ENCODE data around the gene NRM. TPM values are rescaled to one million over a fixed set of nuclear protein-coding genes. Genes with fewer than 3 reads are reported as not detected.
A peak's percentile ranks its signal among the peaks of the same experiment; 100 is the strongest.

The NRM gene
- polyA plus RNA-seq, 1 donor from 2014 or later = 7.1 TPM

DNA sequence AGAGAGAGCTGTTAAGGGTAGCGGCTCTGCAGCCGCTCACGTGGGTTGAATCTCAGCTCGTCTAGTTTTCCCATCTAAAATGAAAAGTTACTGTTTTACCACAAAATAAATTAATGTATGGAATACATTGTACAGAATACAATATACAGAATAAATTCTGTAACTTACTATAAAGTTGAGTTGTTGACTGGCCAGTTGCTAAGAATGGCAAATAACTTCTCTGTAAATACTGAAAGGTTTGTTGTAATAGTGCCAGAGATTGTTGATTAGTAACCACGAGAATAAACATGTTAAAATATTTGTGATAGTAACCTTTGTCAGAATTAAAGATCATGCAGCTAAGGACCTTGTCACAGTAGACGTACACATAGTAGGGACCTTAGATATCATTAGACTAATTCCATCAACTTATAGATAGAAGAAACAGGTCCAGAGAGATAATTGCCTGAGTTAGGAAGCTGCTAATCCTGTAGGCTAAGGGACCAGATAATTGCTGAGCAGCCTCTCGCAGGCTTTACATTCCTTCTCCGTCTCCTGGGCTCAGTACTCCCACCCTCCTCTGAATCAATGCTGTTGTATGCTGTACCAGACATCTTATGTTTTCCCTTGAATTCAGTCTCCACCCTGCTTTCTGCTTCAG is 544 bp upstream of the NRM start:
- Histone ChIP-seq H3K27me3 (ENCODE audit: insufficient read depth, low read depth, low read length) (no peaks in the 10 kb centered on the region), H3K9ac (ENCODE audit: low read length) (peak overlapping the region; percentile 87), H3F3A (ENCODE audit: insufficient read depth, low read length, poor library complexity, severe bottlenecking) (no peaks in the 10 kb centered on the region), H3K79me2 (replicated peaks; ENCODE audit: insufficient read depth, low read length) (peaks cover 35% of the 10 kb centered on the region), H4K20me1 (ENCODE audit: insufficient read depth) (no peaks in the 10 kb centered on the region), H3K4me2 (ENCODE audit: low read length) (peak overlapping the region; percentile 70), H3K9me2 (ENCODE audit: insufficient read depth, low read length) (no peaks in the 10 kb centered on the region), H3K36me3 (ENCODE audit: insufficient read depth, low read length) (no peaks in the 10 kb centered on the region), H3K27ac (ENCODE audit: low read length) (peak overlapping the region; percentile 92), H3K9me3 (ENCODE audit: low read length) (no peaks in the 10 kb centered on the region), H3K4me3 (ENCODE audit: low read length) (peak overlapping the region; percentile 77), H2AFZ (ENCODE audit: low read depth, low read length) (peak overlapping the region; percentile 75)
- TF ChIP-seq POLR2AphosphoS5 (IDR thresholded peaks at IDR 0.05) = no peak
- TF ChIP-seq RAD21 (conservative IDR thresholded peaks at IDR 0.05) = no peak
- no peak for TF ChIP-seq TAF1 (IDR thresholded peaks at IDR 0.05; ENCODE audit: low read depth)
- TF ChIP-seq EP300 (conservative IDR thresholded peaks at IDR 0.05; ENCODE audit: poor library complexity, severe bottlenecking) = no peak
- TF ChIP-seq EZH2 (IDR thresholded peaks at IDR 0.05; ENCODE audit: borderline replicate concordance, insufficient read depth, low read length, poor library complexity, severe bottlenecking) = no peak
- TF ChIP-seq, protein P1, sequence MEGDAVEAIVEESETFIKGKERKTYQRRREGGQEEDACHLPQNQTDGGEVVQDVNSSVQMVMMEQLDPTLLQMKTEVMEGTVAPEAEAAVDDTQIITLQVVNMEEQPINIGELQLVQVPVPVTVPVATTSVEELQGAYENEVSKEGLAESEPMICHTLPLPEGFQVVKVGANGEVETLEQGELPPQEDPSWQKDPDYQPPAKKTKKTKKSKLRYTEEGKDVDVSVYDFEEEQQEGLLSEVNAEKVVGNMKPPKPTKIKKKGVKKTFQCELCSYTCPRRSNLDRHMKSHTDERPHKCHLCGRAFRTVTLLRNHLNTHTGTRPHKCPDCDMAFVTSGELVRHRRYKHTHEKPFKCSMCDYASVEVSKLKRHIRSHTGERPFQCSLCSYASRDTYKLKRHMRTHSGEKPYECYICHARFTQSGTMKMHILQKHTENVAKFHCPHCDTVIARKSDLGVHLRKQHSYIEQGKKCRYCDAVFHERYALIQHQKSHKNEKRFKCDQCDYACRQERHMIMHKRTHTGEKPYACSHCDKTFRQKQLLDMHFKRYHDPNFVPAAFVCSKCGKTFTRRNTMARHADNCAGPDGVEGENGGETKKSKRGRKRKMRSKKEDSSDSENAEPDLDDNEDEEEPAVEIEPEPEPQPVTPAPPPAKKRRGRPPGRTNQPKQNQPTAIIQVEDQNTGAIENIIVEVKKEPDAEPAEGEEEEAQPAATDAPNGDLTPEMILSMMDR (IDR thresholded peaks at IDR 0.05; ENCODE audit: poor library complexity, severe bottlenecking) = no peak
- no peak for TF ChIP-seq MXI1 (conservative IDR thresholded peaks at IDR 0.05; ENCODE audit: poor library complexity, severe bottlenecking)
- TF ChIP-seq SMC3 (conservative IDR thresholded peaks at IDR 0.05; ENCODE audit: poor library complexity) = no peak
- TF ChIP-seq, protein P2, sequence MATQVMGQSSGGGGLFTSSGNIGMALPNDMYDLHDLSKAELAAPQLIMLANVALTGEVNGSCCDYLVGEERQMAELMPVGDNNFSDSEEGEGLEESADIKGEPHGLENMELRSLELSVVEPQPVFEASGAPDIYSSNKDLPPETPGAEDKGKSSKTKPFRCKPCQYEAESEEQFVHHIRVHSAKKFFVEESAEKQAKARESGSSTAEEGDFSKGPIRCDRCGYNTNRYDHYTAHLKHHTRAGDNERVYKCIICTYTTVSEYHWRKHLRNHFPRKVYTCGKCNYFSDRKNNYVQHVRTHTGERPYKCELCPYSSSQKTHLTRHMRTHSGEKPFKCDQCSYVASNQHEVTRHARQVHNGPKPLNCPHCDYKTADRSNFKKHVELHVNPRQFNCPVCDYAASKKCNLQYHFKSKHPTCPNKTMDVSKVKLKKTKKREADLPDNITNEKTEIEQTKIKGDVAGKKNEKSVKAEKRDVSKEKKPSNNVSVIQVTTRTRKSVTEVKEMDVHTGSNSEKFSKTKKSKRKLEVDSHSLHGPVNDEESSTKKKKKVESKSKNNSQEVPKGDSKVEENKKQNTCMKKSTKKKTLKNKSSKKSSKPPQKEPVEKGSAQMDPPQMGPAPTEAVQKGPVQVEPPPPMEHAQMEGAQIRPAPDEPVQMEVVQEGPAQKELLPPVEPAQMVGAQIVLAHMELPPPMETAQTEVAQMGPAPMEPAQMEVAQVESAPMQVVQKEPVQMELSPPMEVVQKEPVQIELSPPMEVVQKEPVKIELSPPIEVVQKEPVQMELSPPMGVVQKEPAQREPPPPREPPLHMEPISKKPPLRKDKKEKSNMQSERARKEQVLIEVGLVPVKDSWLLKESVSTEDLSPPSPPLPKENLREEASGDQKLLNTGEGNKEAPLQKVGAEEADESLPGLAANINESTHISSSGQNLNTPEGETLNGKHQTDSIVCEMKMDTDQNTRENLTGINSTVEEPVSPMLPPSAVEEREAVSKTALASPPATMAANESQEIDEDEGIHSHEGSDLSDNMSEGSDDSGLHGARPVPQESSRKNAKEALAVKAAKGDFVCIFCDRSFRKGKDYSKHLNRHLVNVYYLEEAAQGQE (IDR thresholded peaks at IDR 0.05; ENCODE audit: borderline replicate concordance) = no peak

DNA sequence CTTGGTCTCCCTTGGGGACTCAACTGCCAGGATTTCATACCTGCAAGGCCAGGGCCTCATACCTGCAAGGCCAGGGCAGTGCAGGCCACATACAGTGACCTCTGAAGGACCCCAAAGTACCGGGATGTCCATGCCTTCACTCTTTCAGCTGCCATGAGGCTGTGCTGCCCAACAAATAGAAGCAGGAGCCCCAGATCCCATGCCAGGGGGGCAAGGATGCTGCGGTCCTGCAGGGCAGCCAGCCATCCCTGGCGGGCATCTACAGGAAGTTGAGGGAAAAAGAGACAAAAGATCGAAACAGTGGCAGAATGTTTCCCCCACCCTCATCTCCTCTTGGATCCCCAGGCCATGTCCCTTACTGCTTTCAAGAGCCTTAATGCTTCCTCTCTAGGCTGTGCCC is 799 bp downstream of the NRM start:
- peaks cover 48% of the 10 kb centered on the region for H3K79me2 ChIP-seq (replicated peaks; ENCODE audit: insufficient read depth, low read length)
- H2AFZ ChIP-seq (ENCODE audit: low read depth, low read length) = no peak overlapping the region
- peak overlapping the region; percentile 87 for H3K9ac ChIP-seq (ENCODE audit: low read length)
- peak overlapping the region; percentile 92 for H3K27ac ChIP-seq (ENCODE audit: low read length)
- H3K27me3 ChIP-seq (ENCODE audit: insufficient read depth, low read depth, low read length) = no peaks in the 10 kb centered on the region
- TF ChIP-seq, protein P2 (IDR thresholded peaks at IDR 0.05; ENCODE audit: borderline replicate concordance) = no peak
- TF ChIP-seq SMC3 (conservative IDR thresholded peaks at IDR 0.05; ENCODE audit: poor library complexity) = no peak
- no peak for TF ChIP-seq EP300 (conservative IDR thresholded peaks at IDR 0.05; ENCODE audit: poor library complexity, severe bottlenecking)
- TF ChIP-seq, protein P1 (IDR thresholded peaks at IDR 0.05; ENCODE audit: poor library complexity, severe bottlenecking) = no peak
- TF ChIP-seq EZH2 (IDR thresholded peaks at IDR 0.05; ENCODE audit: borderline replicate concordance, insufficient read depth, low read length, poor library complexity, severe bottlenecking) = no peak
- TF ChIP-seq RAD21 (conservative IDR thresholded peaks at IDR 0.05) = no peak
- TF ChIP-seq POLR2AphosphoS5 (IDR thresholded peaks at IDR 0.05) = no peak
- TF ChIP-seq MXI1 (conservative IDR thresholded peaks at IDR 0.05; ENCODE audit: poor library complexity, severe bottlenecking) = no peak
- H3K4me3 ChIP-seq (ENCODE audit: low read length) = peak overlapping the region; percentile 77
- H3K36me3 ChIP-seq (ENCODE audit: insufficient read depth, low read length) = no peaks in the 10 kb centered on the region
- peak overlapping the region; percentile 77 for H3K4me2 ChIP-seq (ENCODE audit: low read length)
- no peaks in the 10 kb centered on the region for H3K9me2 ChIP-seq (ENCODE audit: insufficient read depth, low read length)
- no peaks in the 10 kb centered on the region for H3F3A ChIP-seq (ENCODE audit: insufficient read depth, low read length, poor library complexity, severe bottlenecking)
- peaks cover 4% of the 10 kb centered on the region for H4K20me1 ChIP-seq (ENCODE audit: insufficient read depth)
- no peaks in the 10 kb centered on the region for H3K9me3 ChIP-seq (ENCODE audit: low read length)
